ENCODE measurements around the gene KLRB1.
"Not testable (repeated sequence)": the region's sequence is repeated elsewhere in the genome, so short reads cannot be mapped to it uniquely, and the experiment has no call there.

The KLRB1 gene

GRCh38 chr12:9625019-9625418 is 17.3 kb upstream of the KLRB1 start:
- FAIRE-seq, result no peak
- no peak for DNase-seq (ENCODE audit: insufficient read length, low spot score)

GRCh38 chr12:9619411-9620179 is 11.9 kb upstream of the KLRB1 start:
- DNase-seq (ENCODE audit: insufficient read length, low spot score) (no peak), FAIRE-seq (no peak)

DNA sequence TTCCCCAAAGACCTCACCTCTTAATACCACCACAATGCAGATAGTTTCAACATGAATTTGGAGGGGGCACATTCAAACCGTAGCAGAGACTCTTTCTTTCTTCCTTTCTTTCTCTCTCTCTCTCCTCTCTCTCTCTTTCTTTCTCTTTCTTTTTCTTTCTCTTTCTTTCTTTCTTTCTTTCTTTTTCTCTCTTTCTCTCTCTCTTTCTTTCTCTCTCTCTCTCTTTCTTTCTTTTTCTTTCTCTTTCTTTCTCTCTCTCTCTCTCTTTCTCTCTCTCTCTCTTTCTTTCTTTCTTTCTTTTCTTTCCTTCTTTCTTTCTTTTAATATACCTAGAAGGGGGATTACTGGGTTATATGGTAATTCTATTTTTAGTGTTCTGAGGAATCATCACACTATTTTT is 11.2 kb upstream of the KLRB1 start:
- FAIRE-seq; DNase-seq (ENCODE audit: insufficient read length, low spot score): not testable (repeated sequence)

DNA sequence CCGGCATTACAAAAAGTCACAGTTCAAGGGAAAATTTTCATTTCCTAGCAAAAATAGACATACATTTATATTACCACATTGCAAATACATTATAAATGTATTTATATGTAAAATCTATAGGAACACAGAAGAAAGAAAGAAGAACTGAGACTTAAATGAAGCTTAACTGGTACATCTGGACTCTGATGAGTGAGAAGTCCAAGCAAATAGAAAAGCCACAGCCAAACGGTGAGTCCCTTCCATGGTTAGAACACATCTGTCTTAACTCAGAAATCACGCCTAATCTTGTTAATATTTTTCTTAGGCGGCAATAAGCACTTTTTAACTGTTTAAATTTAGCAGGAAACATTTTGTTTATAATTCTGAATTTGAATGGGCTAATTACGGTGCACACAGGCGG is 9.4 kb upstream of the KLRB1 start:
- no peak for DNase-seq (ENCODE audit: insufficient read length, low spot score)
- no peak for FAIRE-seq

DNA sequence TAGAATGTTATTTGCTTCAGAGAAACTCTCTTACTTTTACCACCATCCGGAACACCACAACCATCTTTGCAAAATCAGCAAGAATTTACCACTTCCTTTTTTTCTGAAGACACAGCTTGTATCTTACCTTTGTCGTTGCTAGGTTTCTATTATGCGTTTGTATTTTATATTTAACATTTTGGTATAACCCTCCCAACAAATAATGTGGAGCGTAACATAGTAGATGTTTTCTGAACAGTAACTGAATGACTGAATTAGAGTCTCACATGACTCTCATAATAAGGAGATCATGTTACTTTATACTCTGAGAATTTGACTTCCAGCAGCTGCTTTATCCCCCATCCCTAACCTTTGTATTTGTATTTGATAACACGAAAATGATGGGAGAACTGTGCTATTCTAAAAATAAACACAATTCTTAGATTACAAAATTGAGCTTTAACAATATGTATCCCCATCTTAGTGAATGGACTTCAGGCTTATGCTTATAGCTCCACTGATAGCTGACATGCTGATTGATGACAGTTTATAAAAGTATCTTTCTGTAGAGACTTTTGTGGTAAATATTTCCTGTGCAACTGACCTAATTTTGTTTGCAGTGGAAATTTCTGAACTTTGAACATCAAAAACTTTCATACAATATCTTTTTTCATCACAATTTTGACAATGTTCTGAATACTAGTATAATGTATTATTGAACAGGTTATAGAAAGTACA is 7.9 kb upstream of the KLRB1 start:
- DNase-seq (ENCODE audit: insufficient read length, low spot score) (no peak), FAIRE-seq (no peak)

- FAIRE-seq; DNase-seq (ENCODE audit: insufficient read length, low spot score): not testable (repeated sequence)
Measured at GRCh38 chr12:9610606-9611005, 2.9 kb upstream of the KLRB1 start.

DNA sequence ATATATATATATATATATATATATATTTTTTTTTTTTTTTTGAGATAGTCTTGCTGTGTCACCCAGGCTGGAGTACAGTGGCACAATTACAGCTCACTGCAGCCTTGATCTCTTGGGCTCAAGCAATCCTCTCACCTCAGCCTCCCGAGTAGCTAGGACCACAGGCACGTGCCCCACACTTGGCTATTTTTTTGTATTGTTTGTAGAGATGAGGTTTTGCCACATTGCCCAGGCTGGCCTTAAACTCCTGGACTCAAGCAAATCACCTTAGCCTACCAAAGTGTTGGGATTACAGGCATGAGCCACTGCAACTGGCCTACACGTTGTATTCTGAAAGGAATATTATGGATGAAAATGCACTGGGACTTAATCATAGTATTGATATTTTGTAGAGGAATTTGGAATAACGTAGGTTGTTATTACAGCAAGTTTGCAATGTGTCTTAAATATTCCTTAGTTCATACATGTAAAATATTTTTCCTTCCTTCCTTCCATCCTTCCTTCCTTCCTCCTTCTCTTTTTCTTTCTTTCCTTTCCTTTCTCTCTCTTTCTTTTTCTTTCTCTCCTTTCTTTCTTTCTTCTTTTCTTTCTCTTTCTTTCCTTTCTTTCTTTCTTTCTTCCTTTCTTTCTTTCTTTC is 862 bp downstream of the KLRB1 start:
- FAIRE-seq (no peak), DNase-seq (ENCODE audit: insufficient read length, low spot score) (no peak)

- DNase-seq (ENCODE audit: insufficient read length, low spot score) (no peak), FAIRE-seq (no peak)
Measured at GRCh38 chr12:9606247-9606646, 1.5 kb downstream of the KLRB1 start.

DNA sequence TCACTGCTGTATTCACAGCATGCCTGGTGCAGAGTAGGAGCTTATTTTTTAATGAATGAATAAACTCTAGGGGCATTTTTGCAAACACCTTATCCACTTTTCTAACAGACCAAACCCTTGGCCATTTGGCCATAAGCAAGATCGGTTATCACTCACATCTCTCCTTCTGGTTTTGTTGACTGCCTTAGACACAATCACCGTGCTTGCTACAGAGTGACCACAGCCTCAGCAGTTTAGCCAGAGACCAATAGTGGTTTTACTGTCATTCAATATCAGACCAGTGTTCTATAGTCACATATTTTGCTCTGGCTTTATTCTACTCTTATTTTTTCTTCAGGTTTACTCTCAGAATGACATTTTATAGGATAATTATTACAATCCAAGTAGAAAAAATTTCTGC is 2.2 kb downstream of the KLRB1 start:
- DNase-seq (ENCODE audit: insufficient read length, low spot score) (no peak), FAIRE-seq (no peak)

DNA sequence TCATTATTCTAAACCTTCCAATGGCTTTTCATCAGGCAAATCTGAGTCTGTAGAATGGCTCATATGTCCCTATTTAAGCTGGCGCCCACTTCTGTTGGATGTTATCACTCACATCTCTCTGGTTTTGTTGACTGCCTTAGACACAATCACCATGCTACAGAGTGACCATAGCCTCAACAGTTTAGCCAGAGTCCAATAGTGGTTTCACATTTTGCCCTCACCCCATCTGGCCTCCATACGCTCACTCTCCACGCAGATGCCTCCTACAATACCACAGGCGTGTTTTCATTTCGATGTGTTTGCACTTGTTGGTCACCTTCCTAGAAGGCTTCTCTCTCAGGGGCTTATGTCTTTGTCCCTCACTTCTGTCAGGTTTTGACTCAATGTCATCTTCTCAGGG is 3.4 kb downstream of the KLRB1 start:
- DNase-seq (ENCODE audit: insufficient read length, low spot score), result no peak
- FAIRE-seq, result no peak

DNA sequence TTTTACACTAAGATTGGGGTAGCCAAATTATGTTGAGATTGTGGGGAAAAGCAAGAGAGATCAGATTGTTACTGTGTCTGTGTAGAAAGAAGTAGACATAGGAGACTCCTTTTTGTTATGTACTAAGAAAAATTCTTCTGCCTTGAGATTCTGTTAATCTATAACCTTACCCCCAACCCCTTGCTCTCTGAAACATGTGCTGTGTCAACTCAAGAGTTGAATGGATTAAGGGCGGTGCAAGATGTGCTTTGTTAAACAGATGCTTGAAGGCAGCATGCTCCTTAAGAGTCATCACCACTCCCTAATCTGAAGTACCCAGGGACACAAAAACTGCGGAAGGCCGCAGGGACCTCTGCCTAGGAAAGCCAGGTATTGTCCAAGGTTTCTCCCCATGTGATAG is 7.3 kb downstream of the KLRB1 start:
- not testable (repeated sequence) for DNase-seq (ENCODE audit: insufficient read length, low spot score); FAIRE-seq

GRCh38 chr12:9598363-9598762 is 9.4 kb downstream of the KLRB1 start:
- no peak for FAIRE-seq

GRCh38 chr12:9597365-9597764 is 10.4 kb downstream of the KLRB1 start:
- no peak for DNase-seq (ENCODE audit: insufficient read length, low spot score)

More at GRCh38 chr12:9598363-9598762, 9.4 kb downstream of the KLRB1 start:
- DNase-seq (ENCODE audit: insufficient read length, low spot score), result no peak

GRCh38 chr12:9590441-9590840 is 17.3 kb downstream of the KLRB1 start:
- FAIRE-seq, result no peak
- DNase-seq (ENCODE audit: insufficient read length, low spot score), result no peak

More at GRCh38 chr12:9597365-9597764, 10.4 kb downstream of the KLRB1 start:
- no peak for FAIRE-seq

- DNase-seq (ENCODE audit: insufficient read length, low spot score), result no peak
- no peak for FAIRE-seq
Measured at GRCh38 chr12:9588749-9589148, 19.0 kb downstream of the KLRB1 start.

GRCh38 chr12:9587987-9588600 is 19.6 kb downstream of the KLRB1 start:
- no peak for FAIRE-seq
- no peak for DNase-seq (ENCODE audit: insufficient read length, low spot score)

DNA sequence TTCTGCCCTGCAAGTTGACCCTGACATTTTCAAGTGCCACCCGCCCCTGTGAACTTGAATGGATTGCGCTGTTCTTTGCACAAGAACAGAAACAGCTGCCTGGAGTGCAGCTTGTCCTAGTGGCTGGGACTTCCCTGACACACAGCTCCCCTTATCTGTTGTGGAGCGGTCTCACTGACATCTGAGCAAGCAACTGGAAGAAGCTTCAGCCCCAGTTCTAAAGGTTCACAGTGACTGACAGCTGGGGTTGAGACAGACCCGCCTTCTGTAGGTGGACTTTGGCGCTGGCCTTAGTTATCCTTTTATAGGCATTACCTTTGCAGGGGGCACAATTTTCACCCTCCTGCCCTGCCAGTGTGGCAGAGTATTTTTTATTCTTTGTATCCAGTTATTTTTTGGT is 30.0 kb downstream of the KLRB1 start:
- FAIRE-seq, result not testable (repeated sequence)

DNA sequence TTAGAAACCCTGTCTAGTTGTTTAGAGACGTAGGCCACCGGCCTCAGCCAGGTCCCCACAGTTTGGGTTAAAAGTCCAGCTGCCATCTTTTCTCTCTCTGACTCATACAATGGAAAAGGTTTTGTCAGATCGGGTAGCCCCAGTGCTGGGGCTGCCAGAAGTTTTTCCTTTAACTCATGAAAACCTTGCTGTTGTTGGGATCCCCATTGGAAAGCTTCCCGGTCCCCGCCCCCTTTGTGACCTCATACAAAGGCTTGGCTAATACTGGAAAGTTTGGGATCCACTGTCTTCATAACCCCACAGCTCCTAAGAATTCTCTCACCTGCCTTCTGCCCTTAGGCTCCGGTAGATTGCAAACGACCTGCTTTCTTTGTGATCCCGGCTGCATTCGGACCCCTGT is 40.6 kb downstream of the KLRB1 start:
- not testable (repeated sequence) for DNase-seq (ENCODE audit: insufficient read length, low spot score); FAIRE-seq

More for the DNA sequence above, 30.0 kb downstream of the KLRB1 start:
- not testable (repeated sequence) for DNase-seq (ENCODE audit: insufficient read length, low spot score)

DNA sequence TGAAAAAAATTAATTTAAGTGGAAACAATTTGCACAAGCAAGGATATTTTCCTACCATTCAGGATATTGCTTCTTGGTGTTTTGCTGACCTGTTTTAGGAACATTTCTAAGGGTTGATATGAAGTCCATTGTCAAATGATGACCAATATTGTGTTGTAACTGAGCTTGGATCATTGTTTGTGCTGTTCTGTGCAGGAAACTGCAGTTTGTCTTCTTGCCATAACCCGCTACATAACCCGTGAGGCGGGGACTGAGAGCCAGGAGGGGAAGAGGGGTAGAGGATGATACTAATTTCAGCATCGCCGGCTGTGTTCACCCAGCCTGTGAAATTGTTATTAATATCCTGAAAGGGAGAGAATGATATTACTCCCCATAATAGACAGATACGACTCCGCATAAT is 41.6 kb downstream of the KLRB1 start:
- DNase-seq (ENCODE audit: insufficient read length, low spot score); FAIRE-seq: not testable (repeated sequence)

- FAIRE-seq; DNase-seq (ENCODE audit: insufficient read length, low spot score): not testable (repeated sequence)
Measured at GRCh38 chr12:9564418-9564817, 43.3 kb downstream of the KLRB1 start.
